HG02623 (cell line): Measurements from ENCODE around the gene INSR.

Source experiments
- ATAC-seq: cut with Tn5 transposase; IDR thresholded peaks from one replicate; pipeline ENCODE4 v1.9.1; 2021; ENCODE audit warnings: moderate library complexity; ENCODE audit not compliant: unreplicated experiment

Gene INSR

GRCh38 chr19:7297742-7298141 lies 3.5 kb upstream of the INSR start:
- ATAC-seq = no peak

- ATAC-seq = no peak
These were observed 1.8 kb upstream of the INSR start for GRCh38 chr19:7295912-7296536.

- ATAC-seq = no peak
These were observed 471 bp upstream of the INSR start for GRCh38 chr19:7294558-7295212.

GRCh38 chr19:7292950-7293761 lies 1.1 kb downstream of the INSR start:
- no peak for ATAC-seq

- ATAC-seq = no peak
These were observed 1.8 kb downstream of the INSR start for GRCh38 chr19:7292352-7292949.

- ATAC-seq = no peak
These were observed 5.2 kb downstream of the INSR start for GRCh38 chr19:7288977-7289376.

GRCh38 chr19:7288131-7288530 lies 6.1 kb downstream of the INSR start:
- no peak for ATAC-seq

- no peak for ATAC-seq
These were observed 6.5 kb downstream of the INSR start for GRCh38 chr19:7287722-7288121.

- no peak for ATAC-seq
These were observed 13.1 kb downstream of the INSR start for GRCh38 chr19:7280940-7281666.

- ATAC-seq = no peak
These were observed 21.2 kb downstream of the INSR start for GRCh38 chr19:7272856-7273578.

GRCh38 chr19:7268705-7269098 lies 25.5 kb downstream of the INSR start:
- ATAC-seq = no peak

GRCh38 chr19:7267792-7268704 lies 26.2 kb downstream of the INSR start:
- no peak for ATAC-seq

GRCh38 chr19:7266832-7267231 lies 27.4 kb downstream of the INSR start:
- no peak for ATAC-seq

- ATAC-seq = no peak
These were observed 28.3 kb downstream of the INSR start for GRCh38 chr19:7265963-7266362.

GRCh38 chr19:7264858-7265257 lies 29.4 kb downstream of the INSR start:
- ATAC-seq = no peak

- ATAC-seq = no peak
These were observed 30.7 kb downstream of the INSR start for GRCh38 chr19:7263521-7263920.

- ATAC-seq = no peak
These were observed 31.1 kb downstream of the INSR start for GRCh38 chr19:7263066-7263465.

GRCh38 chr19:7262470-7262869 lies 31.7 kb downstream of the INSR start:
- ATAC-seq = no peak

GRCh38 chr19:7260161-7260560 lies 34.1 kb downstream of the INSR start:
- no peak for ATAC-seq
